HFF-Myc (cell line): Measurements from ENCODE around the gene LRFN2.

Experiments used
- DNase-seq: peaks from one replicate; pipeline ENCODE4 v3.0.0-alpha.2; 2011; ENCODE audit warnings: low read depth; ENCODE audit errors: extremely low read depth
- H3K4me3 ChIP-seq: replicated peaks from 2 replicates; pipeline ENCODE4 v1.5.1; 2011; ENCODE audit warnings: low read depth, mild to moderate bottlenecking, control low read depth, low read length
- TF ChIP-seq, protein P1 (sequence below): IDR thresholded peaks from 2 replicates; pipeline ENCODE4 v1.5.1; 2012; ENCODE audit warnings: mild to moderate bottlenecking, low read depth, low read length, control low read depth; ENCODE audit errors: missing control alignments

The LRFN2 gene

DNA sequence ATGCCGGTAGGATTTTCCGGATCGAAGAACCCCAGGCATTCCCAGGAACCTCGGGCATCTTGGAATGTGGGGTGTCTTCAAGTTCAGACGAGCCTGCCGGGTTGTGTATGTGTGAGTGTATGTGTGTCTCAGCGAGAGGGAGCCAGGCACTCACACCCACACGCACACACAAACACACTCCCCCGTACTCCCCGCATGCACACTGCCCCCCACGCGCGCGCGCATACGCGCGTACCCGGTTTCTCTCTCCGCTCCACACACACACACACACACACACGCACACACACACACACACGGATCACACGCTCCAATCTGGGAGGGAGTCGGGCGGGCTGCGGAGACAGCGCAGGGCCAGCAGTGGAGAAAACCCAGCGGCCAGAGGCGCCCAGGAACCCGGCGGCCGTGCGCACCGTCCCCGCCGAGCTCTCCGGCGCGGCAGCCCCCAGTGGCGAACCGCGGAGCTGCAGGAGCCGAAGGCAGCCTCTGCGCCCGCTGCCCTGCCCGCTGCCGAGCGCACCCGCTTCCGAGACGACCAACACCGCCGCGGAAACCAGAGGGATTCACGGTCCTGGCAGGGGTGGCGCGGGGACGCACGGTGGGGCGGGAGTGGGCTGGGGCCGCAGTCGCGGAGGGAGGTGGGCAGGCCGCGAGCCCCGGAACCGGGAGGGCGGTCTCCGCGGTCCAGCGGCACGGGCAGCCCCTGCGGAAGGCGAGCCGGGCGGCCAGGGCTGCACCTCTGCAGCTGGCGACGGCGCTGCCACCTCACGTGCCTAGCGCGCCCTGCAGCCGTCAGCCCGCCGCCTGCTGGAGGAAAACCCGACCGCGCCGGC lies at the start of gene LRFN2:
Gene LRFN2 (minus strand): TSS at position 125 of the 830 bp plus-strand sequence.
- peak within 1 kb of the TSS; percentile 28 for H3K4me3 ChIP-seq
- TF ChIP-seq, protein P1, sequence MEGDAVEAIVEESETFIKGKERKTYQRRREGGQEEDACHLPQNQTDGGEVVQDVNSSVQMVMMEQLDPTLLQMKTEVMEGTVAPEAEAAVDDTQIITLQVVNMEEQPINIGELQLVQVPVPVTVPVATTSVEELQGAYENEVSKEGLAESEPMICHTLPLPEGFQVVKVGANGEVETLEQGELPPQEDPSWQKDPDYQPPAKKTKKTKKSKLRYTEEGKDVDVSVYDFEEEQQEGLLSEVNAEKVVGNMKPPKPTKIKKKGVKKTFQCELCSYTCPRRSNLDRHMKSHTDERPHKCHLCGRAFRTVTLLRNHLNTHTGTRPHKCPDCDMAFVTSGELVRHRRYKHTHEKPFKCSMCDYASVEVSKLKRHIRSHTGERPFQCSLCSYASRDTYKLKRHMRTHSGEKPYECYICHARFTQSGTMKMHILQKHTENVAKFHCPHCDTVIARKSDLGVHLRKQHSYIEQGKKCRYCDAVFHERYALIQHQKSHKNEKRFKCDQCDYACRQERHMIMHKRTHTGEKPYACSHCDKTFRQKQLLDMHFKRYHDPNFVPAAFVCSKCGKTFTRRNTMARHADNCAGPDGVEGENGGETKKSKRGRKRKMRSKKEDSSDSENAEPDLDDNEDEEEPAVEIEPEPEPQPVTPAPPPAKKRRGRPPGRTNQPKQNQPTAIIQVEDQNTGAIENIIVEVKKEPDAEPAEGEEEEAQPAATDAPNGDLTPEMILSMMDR: peak; percentile 43
- peak; percentile 17 for DNase-seq

DNA sequence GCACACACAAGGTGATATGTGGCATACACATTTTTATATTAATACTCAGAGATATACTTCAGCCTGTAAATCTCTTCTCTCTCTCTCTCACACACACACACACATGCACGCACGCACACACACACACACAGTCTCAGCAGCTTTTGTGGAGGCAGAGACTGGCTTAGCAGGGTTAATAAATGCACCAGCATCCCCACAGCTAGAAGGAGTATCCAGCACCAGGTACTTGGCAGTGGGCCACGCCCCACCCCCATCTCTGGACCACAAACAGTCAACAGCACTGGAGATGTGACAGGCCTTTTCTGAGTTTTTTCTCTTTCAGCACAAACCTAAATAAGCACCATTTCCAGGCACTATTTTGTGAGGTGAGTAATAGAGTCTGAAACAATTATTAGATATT lies 47.3 kb upstream of the LRFN2 start:
- no peak for DNase-seq
- TF ChIP-seq, protein P1: no peak

DNA sequence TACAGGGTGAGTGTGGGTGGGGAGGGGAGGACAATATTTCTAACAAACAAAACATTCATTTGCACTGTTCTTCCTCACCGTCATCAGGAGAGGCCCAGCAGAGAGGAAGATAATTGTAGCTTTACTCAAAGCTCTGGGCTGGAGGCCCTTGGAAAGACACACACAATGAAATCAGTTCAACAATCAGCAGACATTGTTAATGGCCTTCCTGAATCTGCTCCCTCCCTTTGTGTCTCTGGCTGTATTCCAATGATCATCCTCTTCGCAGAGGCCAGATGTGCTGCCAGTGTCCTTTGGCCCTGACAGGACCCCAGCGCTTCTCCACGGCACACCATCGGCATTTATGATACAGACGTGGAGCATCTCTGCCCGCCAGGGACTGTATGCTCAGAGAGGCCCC lies 44.6 kb upstream of the LRFN2 start:
- no peak for DNase-seq
- no peak overlapping the region for H3K4me3 ChIP-seq
- TF ChIP-seq, protein P1: no peak

More for the DNA sequence above, 47.3 kb upstream of the LRFN2 start:
- H3K4me3 ChIP-seq: no peak overlapping the region

DNA sequence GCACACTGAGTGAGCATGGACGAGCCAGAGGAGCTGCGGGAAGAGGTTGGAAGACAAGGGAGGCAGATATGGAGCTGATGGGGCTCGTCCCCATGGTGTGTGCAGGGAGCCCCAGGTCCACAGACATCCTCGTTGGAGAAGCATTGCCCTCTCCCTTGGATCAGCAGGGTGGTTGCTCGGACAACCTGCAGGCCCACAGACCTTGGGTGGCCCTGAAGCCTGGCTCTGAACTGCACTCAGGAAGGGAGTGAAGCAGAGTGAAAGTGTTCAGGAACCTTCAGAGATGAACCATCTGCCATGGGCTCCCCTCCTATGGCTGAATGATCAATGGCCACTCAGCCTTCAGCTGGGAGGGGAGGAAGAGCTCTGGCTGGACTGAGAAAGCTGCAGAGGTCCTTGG lies 43.3 kb upstream of the LRFN2 start:
- no peak overlapping the region for H3K4me3 ChIP-seq
- TF ChIP-seq, protein P1: no peak
- DNase-seq: no peak

DNA sequence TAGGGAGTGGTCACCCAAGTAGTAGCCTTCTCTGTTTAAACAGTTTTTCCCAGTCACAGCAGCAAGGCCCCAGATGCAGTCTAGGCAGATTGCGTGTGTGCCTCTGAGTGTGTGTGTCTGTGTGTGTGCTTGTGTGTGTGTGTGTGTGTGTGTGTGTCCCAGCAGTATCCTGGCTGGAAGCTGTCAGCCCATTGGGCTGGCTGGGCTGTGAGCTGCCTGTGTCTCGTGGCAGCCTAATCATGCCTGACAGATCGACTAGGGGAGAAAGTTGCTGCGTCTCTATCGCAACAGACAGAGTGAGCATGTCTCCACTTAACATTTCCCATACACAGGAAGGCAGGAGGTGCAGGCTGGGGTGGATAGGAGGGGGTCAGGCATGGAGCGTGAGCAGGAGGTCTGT lies 42.9 kb upstream of the LRFN2 start:
- DNase-seq: no peak
- TF ChIP-seq, protein P1: no peak
- no peak overlapping the region for H3K4me3 ChIP-seq

DNA sequence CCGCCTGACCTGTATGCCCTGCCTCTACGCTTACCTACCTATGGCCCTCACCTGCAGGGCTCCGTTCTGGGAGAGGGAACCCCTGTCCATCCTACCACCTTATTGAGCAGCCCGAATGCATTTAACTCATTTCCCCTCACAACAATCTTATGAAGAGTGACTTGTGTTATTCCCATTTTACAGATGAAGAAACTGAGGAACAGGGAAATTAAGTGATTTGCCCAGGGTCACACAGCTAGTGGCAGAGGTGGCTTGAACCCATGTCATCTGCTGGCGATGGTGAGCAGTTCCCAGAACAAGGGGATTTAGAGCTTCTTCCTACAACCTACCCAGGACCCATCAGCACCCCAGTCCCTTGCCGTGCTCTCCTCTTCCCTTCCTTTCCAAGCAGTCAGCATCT lies 42.3 kb upstream of the LRFN2 start:
- DNase-seq: no peak
- TF ChIP-seq, protein P1: no peak

More for the DNA sequence above, 42.3 kb upstream of the LRFN2 start:
- H3K4me3 ChIP-seq: no peak overlapping the region
